SU-DHL-6 (cell line): ENCODE data around the gene FKBP1A.

Experiments used
- H2AFZ ChIP-seq: fragments of 200-600 bp; sonication (generic); 2 replicates; pipeline ENCODE4 v1.6.1; 2014; ENCODE audit warnings: low read depth, mild to moderate bottlenecking, moderate library complexity, mixed read lengths, antibody characterized with exemption, low read length; ENCODE audit not compliant: severe bottlenecking
- H3F3A ChIP-seq: fragments of 200-600 bp; shearing (Covaris generic); 2 replicates; pipeline ENCODE4 v1.6.0; 2016; ENCODE audit warnings: antibody characterized with exemption, mild to moderate bottlenecking; ENCODE audit not compliant: insufficient read depth
- H3K27ac ChIP-seq: fragments of 200-600 bp; sonication (generic); 2 replicates; pipeline ENCODE4 v1.5.1; 2016; ENCODE audit warnings: low read depth, mild to moderate bottlenecking, low read length, moderate library complexity, mixed read lengths
- H3K27me3 ChIP-seq: fragments of 200-600 bp; sonication (generic), shearing (Covaris generic); 2 replicates; pipeline ENCODE4 v1.6.0; 2014; ENCODE audit warnings: mild to moderate bottlenecking, low read length
- H3K36me3 ChIP-seq: fragments of 200-600 bp; sonication (generic); 2 replicates; pipeline ENCODE4 v1.6.1; 2014; ENCODE audit warnings: mild to moderate bottlenecking, low read length, mixed read lengths
- H3K4me2 ChIP-seq: fragments of 300-600, 200-600 bp; shearing (Covaris generic), sonication (generic); 2 replicates; pipeline ENCODE4 v1.6.0; 2014; ENCODE audit warnings: low read length, low read depth, mild to moderate bottlenecking; ENCODE audit not compliant: poor library complexity, severe bottlenecking
- H3K4me3 ChIP-seq: fragments of 200-600 bp; sonication (generic); 2 replicates; pipeline ENCODE4 v1.5.1; 2014; ENCODE audit warnings: antibody characterized with exemption, low read length, mild to moderate bottlenecking, mixed read lengths; ENCODE audit not compliant: insufficient read depth, poor library complexity, severe bottlenecking
- H3K79me2 ChIP-seq: fragments of 200-600 bp; sonication (generic); 2 replicates; pipeline ENCODE4 v1.6.1; 2014; ENCODE audit warnings: mild to moderate bottlenecking, low read length, moderate library complexity; ENCODE audit not compliant: insufficient read depth
- H3K9ac ChIP-seq: fragments of 200-600 bp; sonication (generic); 2 replicates; pipeline ENCODE4 v1.7.0; 2014; ENCODE audit warnings: mild to moderate bottlenecking, low read length
- H3K9me2 ChIP-seq: fragments of 200-600 bp; sonication (generic); replicated peaks from 2 replicates; pipeline ENCODE4 v1.6.1; 2014; ENCODE audit warnings: low read length; ENCODE audit not compliant: insufficient read depth
- H3K9me3 ChIP-seq: fragments of 200-600 bp; sonication (generic); 2 replicates; pipeline ENCODE4 v1.6.1; 2014; ENCODE audit warnings: low read length, mixed read lengths; ENCODE audit not compliant: insufficient read depth
- H4K20me1 ChIP-seq: fragments of 200-600 bp; sonication (generic); 2 replicates; pipeline ENCODE4 v1.6.1; 2014; ENCODE audit warnings: low read depth, mild to moderate bottlenecking, antibody characterized with exemption, low read length, moderate library complexity, mixed read lengths
- CTCF ChIP-seq: fragments of 200-600 bp; sonication (generic); IDR thresholded peaks from one replicate; pipeline ENCODE4 v1.5.1; 2017; ENCODE audit warnings: antibody characterized with exemption, mild to moderate bottlenecking, low read length, moderate library complexity; ENCODE audit not compliant: insufficient read depth, poor library complexity, severe bottlenecking
- EZH2phosphoT487 ChIP-seq: fragments of 200-600 bp; sonication (generic), shearing (Covaris generic); conservative IDR thresholded peaks from 2 replicates; pipeline ENCODE4 v1.6.1; 2018; ENCODE audit warnings: mild to moderate bottlenecking, antibody characterized with exemption, low read length, moderate library complexity, mixed read lengths

Gene FKBP1A

GRCh38 chr20:1383623-1384404 is 9.0 kb downstream of the FKBP1A start:
- H3K9me2 ChIP-seq = no peaks in the 10 kb centered on the region
- no peaks in the 10 kb centered on the region for H3K36me3 ChIP-seq
- TF ChIP-seq EZH2phosphoT487 (no peak), CTCF (no peak)
- no peak overlapping the region for H3K4me3 ChIP-seq
- no peak overlapping the region for H2AFZ ChIP-seq
- H3F3A ChIP-seq = no peaks in the 10 kb centered on the region; the same call in 1 of the 2 replicates
- H4K20me1 ChIP-seq = peaks cover 17% of the 10 kb centered on the region
- no peaks in the 10 kb centered on the region for H3K27me3 ChIP-seq
- H3K9ac ChIP-seq = no peak overlapping the region
- H3K4me2 ChIP-seq = no peak overlapping the region
- no peak overlapping the region for H3K27ac ChIP-seq
- peaks cover 100% of the 10 kb centered on the region for H3K79me2 ChIP-seq
- H3K9me3 ChIP-seq = no peaks in the 10 kb centered on the region

- Histone ChIP-seq H3K9ac (no peak overlapping the region), H3F3A (no peaks in the 10 kb centered on the region; the same call in 1 of the 2 replicates), H4K20me1 (peaks cover 22% of the 10 kb centered on the region), H3K9me3 (no peaks in the 10 kb centered on the region), H3K27me3 (no peaks in the 10 kb centered on the region), H3K9me2 (no peaks in the 10 kb centered on the region), H3K4me3 (no peak overlapping the region), H3K36me3 (no peaks in the 10 kb centered on the region), H3K79me2 (peaks cover 100% of the 10 kb centered on the region), H2AFZ (no peak overlapping the region), H3K4me2 (no peak overlapping the region), H3K27ac (no peak overlapping the region)
- TF ChIP-seq CTCF (no peak), EZH2phosphoT487 (no peak)
These were observed 10.2 kb downstream of the FKBP1A start for GRCh38 chr20:1382670-1383069.

- no peaks in the 10 kb centered on the region; the same call in 1 of the 2 replicates for H3F3A ChIP-seq
- H3K9me2 ChIP-seq = no peaks in the 10 kb centered on the region
- H3K4me2 ChIP-seq = no peak overlapping the region
- H3K4me3 ChIP-seq = no peak overlapping the region
- no peaks in the 10 kb centered on the region for H3K9me3 ChIP-seq
- no peaks in the 10 kb centered on the region for H3K36me3 ChIP-seq
- H2AFZ ChIP-seq = no peak overlapping the region
- H3K9ac ChIP-seq = no peak overlapping the region
- peaks cover 22% of the 10 kb centered on the region for H4K20me1 ChIP-seq
- no peak for TF ChIP-seq EZH2phosphoT487
- TF ChIP-seq CTCF = no peak
- H3K27me3 ChIP-seq = no peaks in the 10 kb centered on the region
- H3K27ac ChIP-seq = no peak overlapping the region
- H3K79me2 ChIP-seq = peaks cover 100% of the 10 kb centered on the region
These were observed 10.9 kb downstream of the FKBP1A start for GRCh38 chr20:1381753-1382591.
